Transverse colon (tissue), 4 donors: ENCODE data around the gene VEGFA.
A peak's percentile ranks its signal among the peaks of the same experiment; 100 is the strongest.

ENCODE experiments used
- POLR2AphosphoS5 ChIP-seq, 3 donors: sonication (generic); formaldehyde crosslinking; IDR thresholded peaks; one replicate each; pipeline ENCODE4 v1.6.1; 2016; ENCODE audit warnings: antibody characterized with exemption in 3 of 3
- TF ChIP-seq, protein P1 (sequence below), 5 experiments: fragments of 200-600 bp in 3 of 5; fragments of 450-650 bp in 2 of 5; sonication (generic) in 3 of 5; IDR thresholded peaks; 1 replicate in 2 of 5; 2 replicates in 3 of 5; pipeline ENCODE4 v1.5.1; 2016 to 2017; ENCODE audit warnings: antibody characterized with exemption in 5 of 5, inconsistent platforms in 3 of 5, mild to moderate bottlenecking in 2 of 5, moderate library complexity in 1 of 5

GRCh38 chr6:43771210-43771857 lies 1.3 kb downstream of the VEGFA start:
- TF ChIP-seq POLR2AphosphoS5 (IDR thresholded peaks at IDR 0.05): peak; percentile 49 to 79 (median 70)
- TF ChIP-seq, protein P1, sequence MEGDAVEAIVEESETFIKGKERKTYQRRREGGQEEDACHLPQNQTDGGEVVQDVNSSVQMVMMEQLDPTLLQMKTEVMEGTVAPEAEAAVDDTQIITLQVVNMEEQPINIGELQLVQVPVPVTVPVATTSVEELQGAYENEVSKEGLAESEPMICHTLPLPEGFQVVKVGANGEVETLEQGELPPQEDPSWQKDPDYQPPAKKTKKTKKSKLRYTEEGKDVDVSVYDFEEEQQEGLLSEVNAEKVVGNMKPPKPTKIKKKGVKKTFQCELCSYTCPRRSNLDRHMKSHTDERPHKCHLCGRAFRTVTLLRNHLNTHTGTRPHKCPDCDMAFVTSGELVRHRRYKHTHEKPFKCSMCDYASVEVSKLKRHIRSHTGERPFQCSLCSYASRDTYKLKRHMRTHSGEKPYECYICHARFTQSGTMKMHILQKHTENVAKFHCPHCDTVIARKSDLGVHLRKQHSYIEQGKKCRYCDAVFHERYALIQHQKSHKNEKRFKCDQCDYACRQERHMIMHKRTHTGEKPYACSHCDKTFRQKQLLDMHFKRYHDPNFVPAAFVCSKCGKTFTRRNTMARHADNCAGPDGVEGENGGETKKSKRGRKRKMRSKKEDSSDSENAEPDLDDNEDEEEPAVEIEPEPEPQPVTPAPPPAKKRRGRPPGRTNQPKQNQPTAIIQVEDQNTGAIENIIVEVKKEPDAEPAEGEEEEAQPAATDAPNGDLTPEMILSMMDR (IDR thresholded peaks at IDR 0.05): peak in 1 of 5 experiments; percentile 20
